HG03097 (cell line): ENCODE results near the gene CD47.

Source experiments
- ATAC-seq: cut with Tn5 transposase; IDR thresholded peaks from one replicate; pipeline ENCODE4 v1.9.1; 2021; ENCODE audit not compliant: unreplicated experiment, low FRiP score

CD47 gene

GRCh38 chr3:107994181-107994580, 96.7 kb downstream of the CD47 start:
- ATAC-seq, result no peak

- no peak for ATAC-seq
Observed at GRCh38 chr3:107993771-107994170, 97.1 kb downstream of the CD47 start.
